WERI-Rb-1 (cell line): ENCODE data around the gene EDEM1.

Source experiments
- DNase-seq: peaks from one replicate; pipeline ENCODE4 v3.0.0-alpha.2; 2020
- H3K27ac ChIP-seq: fragments of 250-450 bp; sonication (Bioruptor Pico); 2 replicates; pipeline ENCODE4 v1.5.1; 2020; ENCODE audit warnings: mild to moderate bottlenecking, moderate library complexity
- H3K27me3 ChIP-seq: fragments of 250-450 bp; sonication (Bioruptor Pico); 2 replicates; pipeline ENCODE4 v1.5.1; 2021; ENCODE audit warnings: mild to moderate bottlenecking, low read depth, moderate library complexity; ENCODE audit not compliant: insufficient read depth, severe bottlenecking
- H3K36me3 ChIP-seq: fragments of 250-450 bp; sonication (Bioruptor Pico); 2 replicates; pipeline ENCODE4 v1.5.1; 2020; ENCODE audit warnings: mild to moderate bottlenecking, moderate library complexity
- H3K4me3 ChIP-seq: 2 replicates; pipeline ENCODE4 v1.5.1; 2011; ENCODE audit warnings: low read depth, mild to moderate bottlenecking, control low read depth, low read length
- H3K9me3 ChIP-seq: fragments of 250-450 bp; sonication (Bioruptor Pico); 2 replicates; pipeline ENCODE4 v1.5.1; 2021; ENCODE audit warnings: mild to moderate bottlenecking, moderate library complexity; ENCODE audit not compliant: severe bottlenecking
- TF ChIP-seq, protein P1 (sequence below): IDR thresholded peaks from 2 replicates; pipeline ENCODE4 v1.5.1; 2011; ENCODE audit warnings: low read depth, mild to moderate bottlenecking, control low read depth, inconsistent platforms, low read length

The EDEM1 gene

GRCh38 chr3:5191555-5192304, 4.2 kb downstream of the EDEM1 start:
- H3K9me3 ChIP-seq: no peaks in the 10 kb centered on the region
- no peak for DNase-seq
- H3K36me3 ChIP-seq: peaks cover 7% of the 10 kb centered on the region; the same call in 1 of the 2 replicates
- H3K27me3 ChIP-seq: no peaks in the 10 kb centered on the region
- TF ChIP-seq, protein P1, sequence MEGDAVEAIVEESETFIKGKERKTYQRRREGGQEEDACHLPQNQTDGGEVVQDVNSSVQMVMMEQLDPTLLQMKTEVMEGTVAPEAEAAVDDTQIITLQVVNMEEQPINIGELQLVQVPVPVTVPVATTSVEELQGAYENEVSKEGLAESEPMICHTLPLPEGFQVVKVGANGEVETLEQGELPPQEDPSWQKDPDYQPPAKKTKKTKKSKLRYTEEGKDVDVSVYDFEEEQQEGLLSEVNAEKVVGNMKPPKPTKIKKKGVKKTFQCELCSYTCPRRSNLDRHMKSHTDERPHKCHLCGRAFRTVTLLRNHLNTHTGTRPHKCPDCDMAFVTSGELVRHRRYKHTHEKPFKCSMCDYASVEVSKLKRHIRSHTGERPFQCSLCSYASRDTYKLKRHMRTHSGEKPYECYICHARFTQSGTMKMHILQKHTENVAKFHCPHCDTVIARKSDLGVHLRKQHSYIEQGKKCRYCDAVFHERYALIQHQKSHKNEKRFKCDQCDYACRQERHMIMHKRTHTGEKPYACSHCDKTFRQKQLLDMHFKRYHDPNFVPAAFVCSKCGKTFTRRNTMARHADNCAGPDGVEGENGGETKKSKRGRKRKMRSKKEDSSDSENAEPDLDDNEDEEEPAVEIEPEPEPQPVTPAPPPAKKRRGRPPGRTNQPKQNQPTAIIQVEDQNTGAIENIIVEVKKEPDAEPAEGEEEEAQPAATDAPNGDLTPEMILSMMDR: no peak
- no peak overlapping the region for H3K4me3 ChIP-seq
- H3K27ac ChIP-seq: no peak overlapping the region

GRCh38 chr3:5192571-5193365, 5.3 kb downstream of the EDEM1 start:
- H3K27ac ChIP-seq: no peak overlapping the region

GRCh38 chr3:5194341-5194740, 6.8 kb downstream of the EDEM1 start:
- H3K4me3 ChIP-seq: no peak overlapping the region
- H3K27ac ChIP-seq: no peak overlapping the region
- H3K27me3 ChIP-seq: no peaks in the 10 kb centered on the region
- TF ChIP-seq, protein P1: no peak
- no peak for DNase-seq
- no peaks in the 10 kb centered on the region for H3K9me3 ChIP-seq
- peaks cover 13% of the 10 kb centered on the region; the same call in 1 of the 2 replicates for H3K36me3 ChIP-seq

More at GRCh38 chr3:5192571-5193365, 5.3 kb downstream of the EDEM1 start:
- Histone ChIP-seq H3K9me3 (no peaks in the 10 kb centered on the region), H3K27me3 (no peaks in the 10 kb centered on the region), H3K4me3 (no peak overlapping the region), H3K36me3 (peaks cover 10% of the 10 kb centered on the region; the same call in 1 of the 2 replicates)
- no peak for DNase-seq
- TF ChIP-seq, protein P1: no peak

GRCh38 chr3:5194801-5195509, 7.4 kb downstream of the EDEM1 start:
- no peaks in the 10 kb centered on the region for H3K9me3 ChIP-seq
- peaks cover 14% of the 10 kb centered on the region; the same call in 1 of the 2 replicates for H3K36me3 ChIP-seq
- H3K4me3 ChIP-seq: no peak overlapping the region
- H3K27me3 ChIP-seq: no peaks in the 10 kb centered on the region
- DNase-seq: no peak
- no peak overlapping the region for H3K27ac ChIP-seq
- TF ChIP-seq, protein P1: no peak

GRCh38 chr3:5195605-5196004, 8.1 kb downstream of the EDEM1 start:
- Histone ChIP-seq H3K9me3 (no peaks in the 10 kb centered on the region), H3K27ac (no peak overlapping the region), H3K4me3 (no peak overlapping the region), H3K27me3 (no peaks in the 10 kb centered on the region), H3K36me3 (peaks cover 10% of the 10 kb centered on the region; the same call in 1 of the 2 replicates)
- DNase-seq: no peak
- TF ChIP-seq, protein P1: no peak
